NCI-H2196 (cell line): ENCODE measurements around the gene FAM83E.
"Not testable (repeated sequence)": the region's sequence is repeated elsewhere in the genome, so short reads cannot be mapped to it uniquely, and the experiment has no call there.

Source experiments
- DNase-seq: peaks from one replicate; lab custom pipeline; 2025; ENCODE audit not compliant: unreplicated experiment; lab: John Stamatoyannopoulos, UW

FAM83E gene

DNA sequence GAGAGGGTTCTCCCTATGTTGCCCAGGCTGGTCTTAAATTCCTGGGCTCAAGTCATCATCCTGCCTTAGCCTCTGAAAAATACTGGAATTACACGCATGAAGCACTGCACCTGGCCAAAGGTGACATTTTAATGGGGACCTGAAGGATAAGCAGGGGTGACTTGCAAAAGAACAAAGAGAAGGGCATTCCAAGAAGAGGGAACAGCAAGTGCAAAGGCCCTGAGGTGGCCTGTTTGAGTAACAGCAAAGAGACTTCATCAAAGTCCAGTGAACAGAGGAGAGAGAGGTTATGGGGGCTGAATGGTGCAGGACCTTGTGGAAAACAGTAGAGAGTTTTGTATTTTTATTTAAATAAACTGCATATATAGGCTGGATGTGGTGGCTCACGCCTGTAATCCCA is 27.0 kb upstream of the FAM83E start:
- DNase-seq: no peak

DNA sequence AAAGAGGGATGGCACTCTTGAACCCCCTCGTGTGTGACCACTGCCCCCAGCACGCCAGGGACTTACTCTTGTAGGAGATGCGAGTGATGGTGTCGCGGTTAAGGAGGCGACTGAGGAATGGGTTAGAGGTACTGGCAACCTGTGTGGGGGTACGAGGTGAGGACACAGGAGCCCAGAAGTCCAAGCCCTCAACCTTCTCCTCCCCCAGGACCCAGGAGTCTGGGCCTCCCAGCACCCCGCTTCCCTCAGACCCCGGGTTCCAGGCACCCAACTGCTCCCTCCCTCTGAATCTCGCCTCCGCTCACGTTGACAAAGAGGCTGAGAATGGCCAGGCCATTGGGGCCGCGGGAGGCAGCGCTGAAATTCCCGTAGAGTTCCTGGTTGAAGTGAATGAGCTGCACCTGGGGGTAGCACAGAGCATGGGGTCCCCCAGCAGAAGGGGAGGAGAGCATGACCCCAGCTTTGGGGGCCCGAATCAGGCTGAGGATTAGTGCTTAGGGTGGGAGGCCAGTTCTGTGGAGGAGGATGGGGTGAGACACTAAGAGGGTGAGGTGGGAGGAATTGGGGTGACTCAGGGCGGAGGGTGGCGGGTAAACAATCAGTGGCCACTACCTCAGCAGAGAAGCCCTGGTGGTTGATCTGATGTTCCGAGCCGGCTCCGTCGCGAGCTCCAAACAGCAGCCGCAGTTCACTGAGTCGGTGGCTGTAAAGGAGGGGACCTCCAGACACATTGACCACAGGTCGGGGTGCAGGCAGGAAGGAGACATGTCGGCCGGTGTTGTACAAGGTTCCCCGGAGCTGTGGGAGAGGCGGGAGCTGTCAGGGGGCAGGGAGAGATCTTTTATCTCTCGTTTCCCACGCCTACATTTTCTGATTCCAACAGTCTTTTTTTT is 24.9 kb upstream of the FAM83E start:
- no peak for DNase-seq

GRCh38 chr19:48638831-48639381 is 24.0 kb upstream of the FAM83E start:
- no peak for DNase-seq

GRCh38 chr19:48637948-48638830 is 23.3 kb upstream of the FAM83E start:
- peak; percentile 84 for DNase-seq

DNA sequence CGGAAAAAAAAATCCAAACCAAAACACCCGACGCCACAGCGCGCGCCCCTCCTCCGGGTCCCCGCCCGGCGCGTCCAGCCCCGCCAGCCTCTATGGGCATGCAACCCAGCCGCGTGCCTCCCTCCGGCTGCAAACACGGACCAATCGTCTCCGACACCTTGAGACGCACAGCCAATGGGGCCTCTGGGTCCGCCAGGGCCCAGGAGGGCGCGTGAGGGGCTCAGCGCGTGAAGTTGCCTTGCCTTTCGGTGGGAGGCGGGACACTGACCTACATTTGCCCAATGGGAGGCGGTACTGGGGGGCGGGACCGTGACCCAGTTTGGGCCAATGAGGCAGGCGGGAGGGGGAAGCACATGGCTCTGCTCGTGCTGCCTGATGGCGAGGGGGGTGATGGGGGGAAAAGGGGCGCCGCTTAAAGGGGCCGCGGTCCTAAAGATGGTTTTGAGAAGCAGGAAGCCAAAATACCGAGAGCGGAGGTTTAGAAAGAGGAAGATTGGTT is 22.6 kb upstream of the FAM83E start:
- DNase-seq: peak; percentile 99

DNA sequence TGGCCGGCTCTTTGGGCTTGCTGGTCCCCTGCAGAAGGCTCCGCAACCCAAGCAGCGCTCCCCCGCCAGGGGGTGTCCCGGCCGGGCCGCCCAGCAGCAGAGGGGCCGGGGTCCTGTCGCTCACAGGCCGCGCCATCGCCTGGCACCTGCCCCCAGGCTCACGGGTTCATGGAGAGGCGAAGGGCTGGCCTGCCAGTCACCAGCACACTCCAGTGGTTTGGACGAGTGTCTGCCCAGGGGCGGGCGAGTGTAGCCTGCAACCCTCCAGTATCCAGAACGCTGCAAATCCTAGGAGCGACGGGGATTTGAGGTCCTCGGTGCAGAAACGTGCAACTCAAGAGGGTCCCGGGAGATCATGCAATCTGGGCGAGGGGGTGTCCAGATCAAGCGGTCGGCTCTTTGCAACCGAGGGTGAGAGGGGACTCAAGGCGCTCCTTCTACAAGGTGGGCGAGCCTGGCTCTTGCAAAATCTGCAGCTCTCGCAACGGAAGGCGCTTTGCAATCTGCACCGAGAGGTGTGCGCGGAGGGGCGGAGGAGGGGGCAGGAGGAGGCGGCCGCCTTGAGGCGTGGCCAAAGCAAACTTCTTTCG is 22.1 kb upstream of the FAM83E start, which contains the start of gene DBP:
DBP (minus strand) TSS at position 521 of the 590 bp plus-strand sequence; CDS start at position 136, 385 bp downstream.
- peak; percentile 60 for DNase-seq

DNA sequence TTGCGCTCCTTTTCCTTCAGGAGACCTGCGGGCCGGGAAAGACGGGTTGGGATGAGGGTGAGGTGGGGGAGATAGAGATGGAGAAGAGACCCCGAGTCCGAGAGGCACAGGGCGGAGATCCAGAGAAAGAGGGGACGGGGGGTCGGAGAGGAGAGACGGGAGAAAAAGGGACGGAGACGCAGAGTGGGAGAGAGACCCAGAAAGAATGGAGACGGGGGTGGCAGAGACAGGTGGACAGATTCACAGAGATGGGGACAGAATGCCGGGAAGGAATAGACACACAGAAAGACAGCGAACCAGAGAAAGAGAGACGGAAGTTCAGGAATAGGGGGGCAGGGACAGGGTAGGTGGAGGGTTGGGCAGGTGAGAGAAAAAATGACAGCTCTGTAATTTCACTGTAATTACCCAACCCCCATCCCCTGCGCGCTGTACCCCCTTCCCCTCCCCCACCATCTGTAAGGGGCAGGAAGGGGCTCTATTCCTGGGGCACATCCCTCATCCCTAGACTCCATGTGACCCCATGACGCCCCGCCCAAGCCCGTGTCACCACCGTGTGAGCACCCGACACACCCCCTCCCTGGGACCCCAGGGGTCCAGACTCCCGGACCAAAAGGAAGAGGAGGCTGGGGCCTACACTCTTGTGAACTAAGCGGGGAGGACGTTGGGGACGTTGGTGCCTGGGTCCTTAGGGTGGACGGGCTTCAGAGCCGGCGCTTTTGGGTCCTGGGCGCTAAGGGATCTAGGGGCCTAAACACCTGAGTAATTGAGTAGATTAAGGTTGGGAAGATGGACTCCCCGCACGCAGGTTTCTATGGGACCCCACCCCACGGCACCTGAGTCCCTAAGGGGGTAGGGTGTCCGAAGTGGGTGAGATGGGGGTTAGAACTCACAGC is 21.3 kb upstream of the FAM83E start:
- no peak for DNase-seq

DNA sequence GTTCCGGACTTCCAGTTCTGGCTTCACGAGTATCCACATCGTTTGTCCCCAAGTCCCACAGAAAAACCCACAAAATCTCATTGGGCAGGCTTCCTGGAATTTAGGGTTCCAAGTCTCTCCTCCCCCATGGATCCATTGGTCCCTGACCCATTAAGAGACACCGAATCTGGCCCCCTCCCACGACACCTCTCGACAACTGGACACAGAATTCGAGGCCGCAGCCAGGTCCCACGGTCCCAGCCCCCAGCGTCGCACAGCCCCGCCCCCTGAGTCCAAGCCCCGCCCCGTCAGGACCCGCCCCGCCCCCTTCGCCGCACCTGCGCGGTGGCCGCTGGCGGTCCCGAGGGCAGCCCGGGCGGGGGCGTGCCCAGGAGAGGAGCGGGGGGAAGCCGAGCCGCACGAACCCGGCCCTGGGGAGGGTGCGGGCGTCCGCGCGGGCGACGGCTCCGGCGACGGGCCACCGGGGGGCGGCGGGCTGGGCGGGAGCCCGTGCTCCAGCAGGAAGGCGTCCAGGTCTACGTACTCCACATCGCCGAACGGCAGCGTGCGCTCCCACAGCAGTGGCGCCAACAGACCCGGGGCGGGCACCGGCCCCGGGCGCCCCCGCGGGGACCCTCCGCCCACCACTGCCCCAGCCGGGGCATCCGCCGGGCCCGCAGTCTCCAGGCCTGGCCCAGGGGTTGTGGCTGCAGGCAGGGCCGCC is 20.5 kb upstream of the FAM83E start:
- peak; percentile 81 for DNase-seq

- peak; percentile 99 for DNase-seq
These were observed 19.8 kb upstream of the FAM83E start for GRCh38 chr19:48634424-48635262.

- no peak for DNase-seq
These were observed 19.1 kb upstream of the FAM83E start for GRCh38 chr19:48634036-48634342.

DNA sequence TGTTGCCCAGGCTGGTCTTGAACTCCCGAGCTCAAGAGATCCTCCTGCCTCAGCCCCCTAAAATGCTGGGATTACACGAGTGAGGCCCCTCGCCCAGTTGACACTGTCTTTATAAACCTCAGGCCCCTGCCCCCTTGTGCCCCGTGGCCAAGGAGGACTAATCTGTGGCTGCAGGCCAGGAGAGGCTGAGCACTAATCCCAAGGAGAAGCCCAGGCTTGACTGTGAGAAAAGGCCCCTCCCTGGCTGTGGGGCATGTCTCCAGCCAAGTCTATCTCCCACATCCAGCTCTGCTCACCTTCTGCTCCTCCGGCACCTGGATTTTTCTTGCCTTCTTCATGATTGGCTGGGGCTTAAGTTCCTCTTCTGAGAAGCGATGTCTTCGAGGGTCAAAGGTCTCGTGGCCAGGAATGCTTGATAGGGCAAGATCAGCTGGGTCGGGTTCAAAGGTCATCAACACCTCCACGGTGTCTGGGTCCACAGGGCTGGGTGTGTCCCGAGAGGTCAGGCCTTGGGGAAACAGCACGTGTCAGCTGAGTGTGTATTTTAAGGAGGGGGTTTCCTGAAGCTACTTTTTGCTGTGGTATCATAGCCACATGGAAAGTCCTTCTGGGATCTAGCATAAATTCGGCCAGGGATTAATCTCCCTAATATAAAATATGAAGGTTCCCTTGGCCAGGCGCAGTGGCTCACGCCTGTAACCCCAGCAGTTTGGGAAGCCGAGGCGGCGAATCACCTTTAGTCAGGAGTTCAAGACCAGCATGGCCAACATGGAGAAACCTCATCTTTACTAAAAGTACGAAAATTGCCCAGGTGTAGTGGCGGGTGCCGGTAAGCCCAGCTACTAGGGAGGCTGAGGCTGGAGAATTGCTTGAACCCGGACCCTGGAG is 18.5 kb upstream of the FAM83E start:
- DNase-seq: no peak

DNA sequence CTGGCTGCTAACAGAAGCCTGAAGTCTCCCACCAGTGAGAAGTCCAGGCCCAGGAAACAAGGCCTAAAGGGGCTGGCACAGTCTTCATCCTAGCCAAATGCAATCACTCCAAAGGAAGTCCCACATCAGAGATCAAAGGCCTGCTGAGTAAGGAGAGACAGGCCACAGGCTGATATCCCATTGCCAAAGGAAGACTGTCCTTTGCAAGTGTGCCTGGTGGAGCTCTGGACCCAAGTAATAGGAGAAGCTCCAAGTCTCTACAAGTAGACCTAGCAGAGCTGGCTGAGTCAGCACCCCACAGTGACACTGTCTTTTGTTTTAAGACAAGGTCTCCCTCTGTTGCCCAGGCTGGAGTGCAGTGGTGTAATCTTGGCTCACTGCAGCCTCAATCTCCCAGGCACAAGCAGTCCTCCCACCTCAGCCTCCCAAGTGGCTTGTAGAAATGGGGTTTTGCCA is 17.8 kb upstream of the FAM83E start:
- DNase-seq: peak; percentile 26

DNA sequence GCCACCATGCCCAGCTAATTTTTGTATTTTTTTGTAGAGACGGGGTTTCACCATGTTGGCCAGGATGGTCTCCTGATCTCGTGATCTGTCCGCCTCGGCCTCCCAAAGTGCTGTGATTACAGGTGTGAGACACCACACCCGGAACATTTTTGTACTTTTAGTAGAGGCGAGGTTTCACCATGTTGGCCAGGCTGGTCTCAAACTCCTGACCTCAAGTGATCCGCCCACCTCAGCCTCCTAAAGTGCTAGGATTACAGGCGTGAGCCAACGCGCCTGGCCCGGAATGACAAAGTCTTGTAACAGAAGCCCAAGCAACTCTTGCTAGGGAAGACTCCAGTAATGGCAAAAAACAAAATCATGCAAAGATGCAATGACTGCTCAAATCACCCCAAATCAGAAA is 17.4 kb upstream of the FAM83E start:
- not testable (repeated sequence) for DNase-seq

DNA sequence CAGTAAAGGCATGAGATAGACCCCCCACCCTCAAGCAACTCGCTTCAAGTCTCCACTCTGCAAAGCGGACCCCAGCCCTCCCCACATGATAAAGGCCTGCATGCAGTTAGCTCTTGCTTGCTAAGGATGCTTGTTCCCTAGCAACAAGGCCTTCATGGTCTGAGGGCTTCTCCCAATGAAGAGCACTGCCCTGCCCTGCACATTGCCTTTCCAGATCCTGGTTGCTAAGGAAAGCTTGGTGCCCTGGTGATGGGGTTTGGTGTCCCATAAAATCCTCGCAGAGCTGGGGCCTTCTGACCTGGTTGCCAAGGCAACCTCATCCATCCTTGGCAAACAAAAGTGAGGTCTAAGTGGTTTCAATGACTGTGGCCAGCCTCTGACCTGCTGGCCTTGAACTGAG is 16.3 kb upstream of the FAM83E start:
- DNase-seq: peak; percentile 54

DNA sequence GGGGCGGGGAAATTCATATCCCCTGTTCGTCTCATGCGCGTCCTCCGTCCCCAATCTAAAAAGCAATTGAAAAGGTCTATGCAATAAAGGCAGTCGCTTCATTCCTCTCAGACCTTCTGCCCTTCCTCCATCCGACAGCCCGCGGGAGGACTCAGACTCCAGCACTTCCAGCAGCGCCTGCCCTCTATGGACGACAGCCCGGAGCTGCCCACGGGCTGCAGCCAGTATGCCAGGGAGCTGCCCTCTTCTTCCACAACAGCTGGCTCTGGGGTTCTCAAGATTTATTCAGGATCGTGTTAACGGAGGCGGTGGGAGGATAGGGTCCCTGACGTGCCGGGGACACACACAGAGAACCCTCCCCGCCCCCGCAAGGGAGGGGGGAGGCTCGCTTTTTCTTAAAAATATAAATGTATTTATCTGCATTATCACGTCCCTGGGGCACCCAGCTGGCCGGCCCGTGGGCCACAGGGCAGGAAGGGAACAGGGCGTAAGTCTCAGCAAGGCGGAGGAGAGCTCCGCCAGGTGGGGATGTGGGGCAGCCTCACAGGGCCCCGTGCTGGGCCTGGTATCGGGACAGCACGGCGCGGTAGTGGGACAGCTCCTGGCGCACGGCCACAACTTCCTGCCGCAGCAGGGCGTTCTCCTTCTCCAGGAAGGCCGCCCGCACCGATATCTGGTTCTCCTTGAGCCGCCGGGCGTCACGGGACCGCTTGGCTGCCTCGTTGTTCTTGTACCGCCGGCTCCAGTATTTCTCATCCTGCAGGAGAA is 15.6 kb upstream of the FAM83E start:
- no peak for DNase-seq

DNA sequence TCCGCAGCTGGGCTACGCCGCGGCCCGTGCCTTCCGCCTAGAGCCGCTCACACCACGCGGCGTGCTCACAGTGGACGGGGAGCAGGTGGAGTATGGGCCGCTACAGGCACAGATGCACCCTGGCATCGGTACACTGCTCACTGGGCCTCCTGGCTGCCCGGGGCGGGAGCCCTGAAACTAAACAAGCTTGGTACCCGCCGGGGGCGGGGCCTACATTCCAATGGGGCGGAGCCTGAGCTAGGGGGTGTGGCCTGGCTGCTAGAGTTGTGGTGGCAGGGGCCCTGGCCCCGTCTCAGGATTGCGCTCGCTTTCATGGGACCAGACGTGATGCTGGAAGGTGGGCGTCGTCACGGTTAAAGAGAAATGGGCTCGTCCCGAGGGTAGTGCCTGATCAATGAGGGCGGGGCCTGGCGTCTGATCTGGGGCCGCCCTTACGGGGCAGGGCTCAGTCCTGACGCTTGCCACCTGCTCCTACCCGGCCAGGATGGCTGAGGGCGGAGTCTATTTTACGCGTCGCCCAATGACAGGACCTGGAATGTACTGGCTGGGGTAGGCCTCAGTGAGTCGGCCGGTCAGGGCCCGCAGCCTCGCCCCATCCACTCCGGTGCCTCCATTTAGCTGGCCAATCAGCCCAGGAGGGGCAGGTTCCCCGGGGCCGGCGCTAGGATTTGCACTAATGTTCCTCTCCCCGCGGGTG is 14.9 kb upstream of the FAM83E start:
- DNase-seq: no peak
